ENCODE results near the gene EPG5. TPM values are rescaled to one million over a fixed set of nuclear protein-coding genes. Genes with fewer than 3 reads are reported as not detected.

The EPG5 gene
- total and polyA plus RNA-seq, 4 donors = 3.2 to 20.3 (median 11.1) TPM

DNA sequence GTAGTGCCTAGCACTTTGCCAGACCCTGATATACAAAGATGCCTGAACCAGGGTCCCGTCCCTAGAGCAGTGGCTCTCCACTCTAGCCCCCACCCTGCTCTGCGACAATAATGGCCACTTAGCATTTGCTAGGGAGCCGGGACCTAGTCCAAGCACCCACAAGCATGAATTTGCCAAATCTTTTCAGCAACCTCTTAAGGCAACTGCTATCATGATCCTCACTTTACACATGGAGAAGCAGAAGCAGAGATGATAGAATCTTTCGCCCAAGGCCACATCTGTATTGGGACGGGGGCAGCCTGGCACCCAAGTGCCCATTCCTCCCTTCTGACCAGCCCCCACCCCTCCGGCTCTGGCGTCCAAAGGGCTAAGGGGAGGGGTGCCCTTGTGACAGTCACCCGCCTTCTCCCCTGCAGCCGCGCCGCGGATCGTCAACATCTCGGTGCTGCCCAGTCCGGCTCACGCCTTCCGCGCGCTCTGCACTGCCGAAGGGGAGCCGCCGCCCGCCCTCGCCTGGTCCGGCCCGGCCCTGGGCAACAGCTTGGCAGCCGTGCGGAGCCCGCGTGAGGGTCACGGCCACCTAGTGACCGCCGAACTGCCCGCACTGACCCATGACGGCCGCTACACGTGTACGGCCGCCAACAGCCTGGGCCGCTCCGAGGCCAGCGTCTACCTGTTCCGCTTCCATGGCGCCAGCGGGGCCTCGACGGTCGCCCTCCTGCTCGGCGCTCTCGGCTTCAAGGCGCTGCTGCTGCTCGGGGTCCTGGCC is 128.6 kb downstream of the EPG5 start:
- TF ChIP-seq, protein P1, sequence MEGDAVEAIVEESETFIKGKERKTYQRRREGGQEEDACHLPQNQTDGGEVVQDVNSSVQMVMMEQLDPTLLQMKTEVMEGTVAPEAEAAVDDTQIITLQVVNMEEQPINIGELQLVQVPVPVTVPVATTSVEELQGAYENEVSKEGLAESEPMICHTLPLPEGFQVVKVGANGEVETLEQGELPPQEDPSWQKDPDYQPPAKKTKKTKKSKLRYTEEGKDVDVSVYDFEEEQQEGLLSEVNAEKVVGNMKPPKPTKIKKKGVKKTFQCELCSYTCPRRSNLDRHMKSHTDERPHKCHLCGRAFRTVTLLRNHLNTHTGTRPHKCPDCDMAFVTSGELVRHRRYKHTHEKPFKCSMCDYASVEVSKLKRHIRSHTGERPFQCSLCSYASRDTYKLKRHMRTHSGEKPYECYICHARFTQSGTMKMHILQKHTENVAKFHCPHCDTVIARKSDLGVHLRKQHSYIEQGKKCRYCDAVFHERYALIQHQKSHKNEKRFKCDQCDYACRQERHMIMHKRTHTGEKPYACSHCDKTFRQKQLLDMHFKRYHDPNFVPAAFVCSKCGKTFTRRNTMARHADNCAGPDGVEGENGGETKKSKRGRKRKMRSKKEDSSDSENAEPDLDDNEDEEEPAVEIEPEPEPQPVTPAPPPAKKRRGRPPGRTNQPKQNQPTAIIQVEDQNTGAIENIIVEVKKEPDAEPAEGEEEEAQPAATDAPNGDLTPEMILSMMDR (IDR thresholded peaks at IDR 0.05; ENCODE audit: low read depth, low read length, missing input control) = no peak
- TF ChIP-seq RXRA (IDR thresholded peaks at IDR 0.05) = peak; percentile 32 to 44
- Histone ChIP-seq H3K4me1 (ENCODE audit: control insufficient read depth in 4 of 4, insufficient read depth in 4 of 4, low read length in 3 of 4) (peaks cover 9 to 37% (median 23%) of the 10 kb centered on the region in 4 donors), H3K27me3 (ENCODE audit: control insufficient read depth in 4 of 4, insufficient read depth in 4 of 4, low read length in 3 of 4) (no peaks in the 10 kb centered on the region), H3K27ac (ENCODE audit: low read depth in 1 of 2, low read length in 2 of 2) (peak overlapping the region; percentile 35 to 51), H3K9me3 (ENCODE audit: control insufficient read depth in 4 of 4, low read length in 3 of 4) (no peaks in the 10 kb centered on the region), H3K9ac (ENCODE audit: low read depth in 1 of 2, low read length in 2 of 2) (no peak overlapping the region), H3K36me3 (ENCODE audit: control insufficient read depth in 4 of 4, insufficient read depth in 3 of 4, low read depth in 1 of 4, low read length in 3 of 4) (no peaks in the 10 kb centered on the region), H3K4me3 (ENCODE audit: low read depth in 1 of 3, low read length in 3 of 3) (peak overlapping the region in 1 of 3 donors; percentile 36)
- DNase-seq (ENCODE audit: low spot score) = no peak
- 13% methylated on average over 53 of the region's 53 CpGs for WGBS

DNA sequence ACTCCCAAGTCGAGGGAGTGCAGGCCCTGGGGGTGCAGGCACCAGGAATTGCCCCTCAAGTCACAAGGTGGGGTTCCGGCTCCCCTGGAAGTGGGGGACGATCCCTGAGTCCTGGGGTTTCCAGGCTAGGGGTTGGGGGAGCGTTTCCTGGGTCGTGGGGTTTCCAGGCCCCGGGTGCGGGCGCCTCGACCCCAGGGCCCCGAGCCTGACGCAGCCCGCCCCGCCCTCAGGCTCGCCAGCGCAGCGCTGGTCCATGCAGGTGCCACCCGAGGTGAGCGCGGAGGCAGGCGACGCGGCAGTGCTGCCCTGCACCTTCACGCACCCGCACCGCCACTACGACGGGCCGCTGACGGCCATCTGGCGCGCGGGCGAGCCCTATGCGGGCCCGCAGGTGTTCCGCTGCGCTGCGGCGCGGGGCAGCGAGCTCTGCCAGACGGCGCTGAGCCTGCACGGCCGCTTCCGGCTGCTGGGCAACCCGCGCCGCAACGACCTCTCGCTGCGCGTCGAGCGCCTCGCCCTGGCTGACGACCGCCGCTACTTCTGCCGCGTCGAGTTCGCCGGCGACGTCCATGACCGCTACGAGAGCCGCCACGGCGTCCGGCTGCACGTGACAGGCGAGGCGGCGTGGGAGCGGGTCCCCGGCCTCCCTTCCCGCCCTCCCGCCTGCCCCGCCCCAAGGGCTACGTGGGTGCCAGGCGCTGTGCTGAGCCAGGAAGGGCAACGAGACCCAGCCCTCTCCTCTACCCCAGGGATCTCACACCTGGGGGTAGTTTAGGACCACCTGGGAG is 129.7 kb downstream of the EPG5 start:
- 46% methylated on average over 84 of the region's 84 CpGs for WGBS
- Histone ChIP-seq H3K4me3 (ENCODE audit: low read depth in 1 of 3, low read length in 3 of 3) (no peak overlapping the region), H3K9me3 (ENCODE audit: control insufficient read depth in 4 of 4, low read length in 3 of 4) (no peaks in the 10 kb centered on the region), H3K27me3 (ENCODE audit: control insufficient read depth in 4 of 4, insufficient read depth in 4 of 4, low read length in 3 of 4) (no peaks in the 10 kb centered on the region), H3K4me1 (ENCODE audit: control insufficient read depth in 4 of 4, insufficient read depth in 4 of 4, low read length in 3 of 4) (peaks cover 9 to 37% (median 23%) of the 10 kb centered on the region in 4 donors), H3K9ac (ENCODE audit: low read depth in 1 of 2, low read length in 2 of 2) (no peak overlapping the region), H3K36me3 (ENCODE audit: control insufficient read depth in 4 of 4, insufficient read depth in 3 of 4, low read depth in 1 of 4, low read length in 3 of 4) (no peaks in the 10 kb centered on the region), H3K27ac (ENCODE audit: low read depth in 1 of 2, low read length in 2 of 2) (no peak overlapping the region)
- no peak for DNase-seq (ENCODE audit: low spot score)
- TF ChIP-seq RAD21 (IDR thresholded peaks at IDR 0.05) (peak in 1 of 2 donors; percentile 31), FOXA1 (IDR thresholded peaks at IDR 0.05) (no peak)
- TF ChIP-seq, protein P1 (IDR thresholded peaks at IDR 0.05; ENCODE audit: low read depth, low read length, missing input control) = peak; percentile 11

GRCh38 chr18:45836242-45837205 is 130.6 kb downstream of the EPG5 start:
- 69% methylated on average over 14 of the region's 14 CpGs for WGBS

More at GRCh38 chr18:45836242-45837205, 130.6 kb downstream of the EPG5 start:
- Histone ChIP-seq H3K9me3 (ENCODE audit: control insufficient read depth in 4 of 4, low read length in 3 of 4) (no peaks in the 10 kb centered on the region), H3K36me3 (ENCODE audit: control insufficient read depth in 4 of 4, insufficient read depth in 3 of 4, low read depth in 1 of 4, low read length in 3 of 4) (no peaks in the 10 kb centered on the region), H3K27ac (ENCODE audit: low read depth in 1 of 2, low read length in 2 of 2) (no peak overlapping the region), H3K27me3 (ENCODE audit: control insufficient read depth in 4 of 4, insufficient read depth in 4 of 4, low read length in 3 of 4) (no peaks in the 10 kb centered on the region), H3K4me1 (ENCODE audit: control insufficient read depth in 4 of 4, insufficient read depth in 4 of 4, low read length in 3 of 4) (peaks cover 9 to 37% (median 23%) of the 10 kb centered on the region in 4 donors), H3K4me3 (ENCODE audit: low read depth in 1 of 3, low read length in 3 of 3) (no peak overlapping the region), H3K9ac (ENCODE audit: low read depth in 1 of 2, low read length in 2 of 2) (no peak overlapping the region)
- TF ChIP-seq NR2F2 (IDR thresholded peaks at IDR 0.05) = no peak
- TF ChIP-seq ATF3 (IDR thresholded peaks at IDR 0.05) = no peak
- no peak for TF ChIP-seq EGR1 (IDR thresholded peaks at IDR 0.05; ENCODE audit: low read depth in 2 of 2)
- DNase-seq (ENCODE audit: low spot score) = no peak
